ENCODE results near the gene GATA5.

DNA sequence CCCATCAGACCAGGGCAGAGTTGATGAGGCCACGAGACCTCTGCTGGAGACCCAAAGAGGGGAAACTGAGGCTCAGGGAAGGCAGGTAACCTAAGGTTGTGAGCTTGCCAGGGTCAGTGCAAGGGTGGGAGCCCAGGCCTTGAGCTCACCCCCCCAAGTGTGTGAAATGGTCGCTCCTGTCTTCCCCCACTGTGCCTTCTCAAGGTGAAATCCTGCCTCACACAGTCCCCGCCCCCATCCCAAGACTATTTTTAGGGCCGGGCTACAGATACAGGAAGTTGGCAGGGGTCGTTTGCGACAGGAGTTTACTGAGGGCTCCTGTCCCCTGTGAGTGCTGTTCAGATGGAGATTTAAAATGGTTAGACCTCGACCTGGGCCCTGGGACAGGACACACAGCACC, 18.7 kb upstream of the GATA5 start:
- TF ChIP-seq, protein P1, sequence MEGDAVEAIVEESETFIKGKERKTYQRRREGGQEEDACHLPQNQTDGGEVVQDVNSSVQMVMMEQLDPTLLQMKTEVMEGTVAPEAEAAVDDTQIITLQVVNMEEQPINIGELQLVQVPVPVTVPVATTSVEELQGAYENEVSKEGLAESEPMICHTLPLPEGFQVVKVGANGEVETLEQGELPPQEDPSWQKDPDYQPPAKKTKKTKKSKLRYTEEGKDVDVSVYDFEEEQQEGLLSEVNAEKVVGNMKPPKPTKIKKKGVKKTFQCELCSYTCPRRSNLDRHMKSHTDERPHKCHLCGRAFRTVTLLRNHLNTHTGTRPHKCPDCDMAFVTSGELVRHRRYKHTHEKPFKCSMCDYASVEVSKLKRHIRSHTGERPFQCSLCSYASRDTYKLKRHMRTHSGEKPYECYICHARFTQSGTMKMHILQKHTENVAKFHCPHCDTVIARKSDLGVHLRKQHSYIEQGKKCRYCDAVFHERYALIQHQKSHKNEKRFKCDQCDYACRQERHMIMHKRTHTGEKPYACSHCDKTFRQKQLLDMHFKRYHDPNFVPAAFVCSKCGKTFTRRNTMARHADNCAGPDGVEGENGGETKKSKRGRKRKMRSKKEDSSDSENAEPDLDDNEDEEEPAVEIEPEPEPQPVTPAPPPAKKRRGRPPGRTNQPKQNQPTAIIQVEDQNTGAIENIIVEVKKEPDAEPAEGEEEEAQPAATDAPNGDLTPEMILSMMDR (tag by site-specific recombination; IDR thresholded peaks at IDR 0.05) = no peak
- TF ChIP-seq ZNF510 (tag by site-specific recombination; IDR thresholded peaks at IDR 0.05; ENCODE audit: insufficient replicate concordance) (no peak), ZNF274 (IDR thresholded peaks at IDR 0.05; ENCODE audit: low read length) (no peak), ZNF274 (tag by site-specific recombination; IDR thresholded peaks at IDR 0.05; ENCODE audit: borderline replicate concordance) (no peak)
- TF ChIP-seq, protein P2, sequence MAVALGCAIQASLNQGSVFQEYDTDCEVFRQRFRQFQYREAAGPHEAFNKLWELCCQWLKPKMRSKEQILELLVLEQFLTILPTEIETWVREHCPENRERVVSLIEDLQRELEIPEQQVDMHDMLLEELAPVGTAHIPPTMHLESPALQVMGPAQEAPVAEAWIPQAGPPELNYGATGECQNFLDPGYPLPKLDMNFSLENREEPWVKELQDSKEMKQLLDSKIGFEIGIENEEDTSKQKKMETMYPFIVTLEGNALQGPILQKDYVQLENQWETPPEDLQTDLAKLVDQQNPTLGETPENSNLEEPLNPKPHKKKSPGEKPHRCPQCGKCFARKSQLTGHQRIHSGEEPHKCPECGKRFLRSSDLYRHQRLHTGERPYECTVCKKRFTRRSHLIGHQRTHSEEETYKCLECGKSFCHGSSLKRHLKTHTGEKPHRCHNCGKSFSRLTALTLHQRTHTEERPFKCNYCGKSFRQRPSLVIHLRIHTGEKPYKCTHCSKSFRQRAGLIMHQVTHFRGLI (tag by site-specific recombination; IDR thresholded peaks at IDR 0.05) = no peak
- TF ChIP-seq, protein P3, sequence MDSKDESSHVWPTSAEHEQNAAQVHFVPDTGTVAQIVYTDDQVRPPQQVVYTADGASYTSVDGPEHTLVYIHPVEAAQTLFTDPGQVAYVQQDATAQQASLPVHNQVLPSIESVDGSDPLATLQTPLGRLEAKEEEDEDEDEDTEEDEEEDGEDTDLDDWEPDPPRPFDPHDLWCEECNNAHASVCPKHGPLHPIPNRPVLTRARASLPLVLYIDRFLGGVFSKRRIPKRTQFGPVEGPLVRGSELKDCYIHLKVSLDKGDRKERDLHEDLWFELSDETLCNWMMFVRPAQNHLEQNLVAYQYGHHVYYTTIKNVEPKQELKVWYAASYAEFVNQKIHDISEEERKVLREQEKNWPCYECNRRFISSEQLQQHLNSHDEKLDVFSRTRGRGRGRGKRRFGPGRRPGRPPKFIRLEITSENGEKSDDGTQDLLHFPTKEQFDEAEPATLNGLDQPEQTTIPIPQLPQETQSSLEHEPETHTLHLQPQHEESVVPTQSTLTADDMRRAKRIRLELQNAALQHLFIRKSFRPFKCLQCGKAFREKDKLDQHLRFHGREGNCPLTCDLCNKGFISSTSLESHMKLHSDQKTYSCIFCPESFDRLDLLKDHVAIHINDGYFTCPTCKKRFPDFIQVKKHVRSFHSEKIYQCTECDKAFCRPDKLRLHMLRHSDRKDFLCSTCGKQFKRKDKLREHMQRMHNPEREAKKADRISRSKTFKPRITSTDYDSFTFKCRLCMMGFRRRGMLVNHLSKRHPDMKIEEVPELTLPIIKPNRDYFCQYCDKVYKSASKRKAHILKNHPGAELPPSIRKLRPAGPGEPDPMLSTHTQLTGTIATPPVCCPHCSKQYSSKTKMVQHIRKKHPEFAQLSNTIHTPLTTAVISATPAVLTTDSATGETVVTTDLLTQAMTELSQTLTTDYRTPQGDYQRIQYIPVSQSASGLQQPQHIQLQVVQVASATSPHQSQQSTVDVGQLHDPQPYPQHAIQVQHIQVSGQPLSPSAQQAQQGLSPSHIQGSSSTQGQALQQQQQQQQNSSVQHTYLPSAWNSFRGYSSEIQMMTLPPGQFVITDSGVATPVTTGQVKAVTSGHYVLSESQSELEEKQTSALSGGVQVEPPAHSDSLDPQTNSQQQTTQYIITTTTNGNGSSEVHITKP (tag by site-specific recombination; IDR thresholded peaks at IDR 0.05) = no peak

Data from HEK293 (cell line).